Mucosa of rectum (tissue), 2 donors: ENCODE data around the gene KIF21A.

Experiments
- H3K27ac ChIP-seq, 2 donors: one replicate each; pipeline ENCODE4 v1.7.0; 2013; ENCODE audit warnings: inconsistent platforms in 2 of 2, low read depth in 2 of 2, low read length in 2 of 2
- H3K27me3 ChIP-seq, 2 donors: one replicate each; pipeline ENCODE4 v1.7.0; 2013; ENCODE audit warnings: low read length in 2 of 2; ENCODE audit not compliant: control insufficient read depth in 2 of 2, insufficient read depth in 2 of 2
- H3K36me3 ChIP-seq, 2 donors: one replicate each; pipeline ENCODE4 v1.7.0; 2013; ENCODE audit warnings: low read length in 2 of 2; ENCODE audit not compliant: control insufficient read depth in 2 of 2, insufficient read depth in 2 of 2
- H3K4me1 ChIP-seq, 2 donors: one replicate each; pipeline ENCODE4 v1.7.0; 2013; ENCODE audit warnings: low read length in 2 of 2, mild to moderate bottlenecking in 1 of 2; ENCODE audit not compliant: control insufficient read depth in 2 of 2, insufficient read depth in 2 of 2
- H3K4me3 ChIP-seq, 2 donors: one replicate each; pipeline ENCODE4 v1.7.0; 2013; ENCODE audit warnings: low read length in 2 of 2
- H3K9ac ChIP-seq, 2 donors: one replicate each; pipeline ENCODE4 v1.7.0; 2013; ENCODE audit warnings: low read length in 2 of 2, low read depth in 1 of 2, mild to moderate bottlenecking in 1 of 2
- H3K9me3 ChIP-seq, 2 donors: one replicate each; pipeline ENCODE4 v1.7.0; 2013; ENCODE audit warnings: low read length in 2 of 2; ENCODE audit not compliant: control insufficient read depth in 2 of 2
- donor health status: healthy.
- donor health status: Normal muscosa, but diverticular disease.

Gene KIF21A

GRCh38 chr12:39352471-39353017 lies 90.4 kb downstream of the KIF21A start:
- no peaks in the 10 kb centered on the region for H3K4me1 ChIP-seq
- peaks cover 2 to 6% of the 10 kb centered on the region in 2 donors for H3K36me3 ChIP-seq
- no peak overlapping the region for H3K4me3 ChIP-seq
- no peaks in the 10 kb centered on the region for H3K9me3 ChIP-seq
- no peak overlapping the region for H3K9ac ChIP-seq
- H3K27me3 ChIP-seq: no peaks in the 10 kb centered on the region
- no peak overlapping the region for H3K27ac ChIP-seq

- H3K27me3 ChIP-seq: no peaks in the 10 kb centered on the region
- H3K4me1 ChIP-seq: no peaks in the 10 kb centered on the region
- H3K9ac ChIP-seq: no peak overlapping the region
- H3K36me3 ChIP-seq: peaks cover 0 to 3% of the 10 kb centered on the region in 2 donors
- no peaks in the 10 kb centered on the region for H3K9me3 ChIP-seq
- H3K4me3 ChIP-seq: no peak overlapping the region
- no peak overlapping the region for H3K27ac ChIP-seq
Measured at GRCh38 chr12:39351153-39351552, 91.8 kb downstream of the KIF21A start.

- no peaks in the 10 kb centered on the region for H3K9me3 ChIP-seq
- H3K27me3 ChIP-seq: no peaks in the 10 kb centered on the region
- H3K27ac ChIP-seq: no peak overlapping the region
- no peaks in the 10 kb centered on the region for H3K4me1 ChIP-seq
- H3K4me3 ChIP-seq: no peak overlapping the region
- H3K36me3 ChIP-seq: no peaks in the 10 kb centered on the region
- H3K9ac ChIP-seq: no peak overlapping the region
Measured at GRCh38 chr12:39348941-39349626, 93.8 kb downstream of the KIF21A start.

- H3K9me3 ChIP-seq: no peaks in the 10 kb centered on the region
- no peaks in the 10 kb centered on the region for H3K27me3 ChIP-seq
- H3K4me1 ChIP-seq: no peaks in the 10 kb centered on the region
- H3K27ac ChIP-seq: no peak overlapping the region
- no peaks in the 10 kb centered on the region for H3K36me3 ChIP-seq
- H3K4me3 ChIP-seq: no peak overlapping the region
- H3K9ac ChIP-seq: no peak overlapping the region
Measured at GRCh38 chr12:39348523-39348922, 94.4 kb downstream of the KIF21A start.

- Histone ChIP-seq H3K4me3 (no peak overlapping the region), H3K9me3 (no peaks in the 10 kb centered on the region), H3K27ac (no peak overlapping the region), H3K4me1 (no peaks in the 10 kb centered on the region), H3K9ac (no peak overlapping the region), H3K27me3 (no peaks in the 10 kb centered on the region), H3K36me3 (peaks cover 4% of the 10 kb centered on the region in 2 donors)
Measured at GRCh38 chr12:39344926-39345325, 98.0 kb downstream of the KIF21A start.

- Histone ChIP-seq H3K4me1 (no peaks in the 10 kb centered on the region), H3K9ac (no peak overlapping the region), H3K36me3 (peaks cover 5 to 7% of the 10 kb centered on the region in 2 donors), H3K9me3 (no peaks in the 10 kb centered on the region), H3K4me3 (no peak overlapping the region), H3K27ac (no peak overlapping the region), H3K27me3 (no peaks in the 10 kb centered on the region)
Measured at GRCh38 chr12:39343665-39344064, 99.3 kb downstream of the KIF21A start.

- Histone ChIP-seq H3K9me3 (no peaks in the 10 kb centered on the region), H3K4me3 (no peak overlapping the region), H3K4me1 (no peaks in the 10 kb centered on the region), H3K36me3 (peaks cover 5 to 12% of the 10 kb centered on the region in 2 donors), H3K27me3 (no peaks in the 10 kb centered on the region), H3K9ac (no peak overlapping the region), H3K27ac (no peak overlapping the region)
Measured at GRCh38 chr12:39341761-39342160, 101.2 kb downstream of the KIF21A start.

- H3K9me3 ChIP-seq: no peaks in the 10 kb centered on the region
- no peak overlapping the region for H3K9ac ChIP-seq
- H3K27ac ChIP-seq: no peak overlapping the region
- H3K27me3 ChIP-seq: no peaks in the 10 kb centered on the region
- peaks cover 5 to 12% of the 10 kb centered on the region in 2 donors for H3K36me3 ChIP-seq
- no peak overlapping the region for H3K4me3 ChIP-seq
- H3K4me1 ChIP-seq: no peaks in the 10 kb centered on the region
Measured at GRCh38 chr12:39341179-39341578, 101.7 kb downstream of the KIF21A start.

- H3K9ac ChIP-seq: no peak overlapping the region
- no peak overlapping the region for H3K27ac ChIP-seq
- H3K27me3 ChIP-seq: no peaks in the 10 kb centered on the region
- H3K36me3 ChIP-seq: peaks cover 6 to 10% of the 10 kb centered on the region in 2 donors
- H3K4me1 ChIP-seq: no peaks in the 10 kb centered on the region
- no peaks in the 10 kb centered on the region for H3K9me3 ChIP-seq
- H3K4me3 ChIP-seq: no peak overlapping the region
Measured at GRCh38 chr12:39332661-39333175, 110.2 kb downstream of the KIF21A start.

- H3K4me3 ChIP-seq: no peak overlapping the region
- H3K4me1 ChIP-seq: no peaks in the 10 kb centered on the region
- H3K36me3 ChIP-seq: peaks cover 6 to 10% of the 10 kb centered on the region in 2 donors
- H3K9me3 ChIP-seq: no peaks in the 10 kb centered on the region
- no peaks in the 10 kb centered on the region for H3K27me3 ChIP-seq
- H3K9ac ChIP-seq: no peak overlapping the region
- no peak overlapping the region for H3K27ac ChIP-seq
Measured at GRCh38 chr12:39331539-39332261, 111.2 kb downstream of the KIF21A start.
